LoVo (cell line): ENCODE data around the gene NKAIN4.

Source experiments
- DNase-seq: peaks from one replicate; pipeline ENCODE4 v3.0.0-alpha.2; 2016; ENCODE audit warnings: low spot score

Gene NKAIN4

GRCh38 chr20:63273635-63274380 lies 19.5 kb upstream of the NKAIN4 start:
- DNase-seq, result peak; percentile 42

GRCh38 chr20:63273059-63273579 lies 18.9 kb upstream of the NKAIN4 start:
- no peak for DNase-seq

GRCh38 chr20:63272105-63273058 lies 18.1 kb upstream of the NKAIN4 start, which contains the start of gene ARFGAP1:
Gene ARFGAP1 (plus strand): TSS chr20:63272813. CDS start chr20:63275581, 2,768 bp downstream.
- peak; percentile 88 for DNase-seq

GRCh38 chr20:63270606-63271325 lies 16.5 kb upstream of the NKAIN4 start:
- DNase-seq, result no peak

- no peak for DNase-seq
Observed at GRCh38 chr20:63269724-63270123, 15.5 kb upstream of the NKAIN4 start.

- DNase-seq, result no peak
Observed at GRCh38 chr20:63268671-63269439, 14.6 kb upstream of the NKAIN4 start.

- DNase-seq, result no peak
Observed at GRCh38 chr20:63268256-63268655, 14.0 kb upstream of the NKAIN4 start.

- DNase-seq, result no peak
Observed at GRCh38 chr20:63267691-63268090, 13.4 kb upstream of the NKAIN4 start.

GRCh38 chr20:63265891-63266515 lies 11.7 kb upstream of the NKAIN4 start:
- no peak for DNase-seq

GRCh38 chr20:63264519-63264918 lies 10.3 kb upstream of the NKAIN4 start:
- no peak for DNase-seq

- no peak for DNase-seq
Observed at GRCh38 chr20:63264000-63264399, 9.7 kb upstream of the NKAIN4 start.

GRCh38 chr20:63262836-63263235 lies 8.6 kb upstream of the NKAIN4 start:
- no peak for DNase-seq

- DNase-seq, result no peak
Observed at GRCh38 chr20:63261795-63262528, 7.7 kb upstream of the NKAIN4 start.

GRCh38 chr20:63261060-63261794 lies 7.0 kb upstream of the NKAIN4 start:
- DNase-seq, result no peak

GRCh38 chr20:63260521-63260920 lies 6.3 kb upstream of the NKAIN4 start:
- no peak for DNase-seq

GRCh38 chr20:63259734-63260460 lies 5.6 kb upstream of the NKAIN4 start:
- DNase-seq, result no peak

GRCh38 chr20:63258781-63259180 lies 4.5 kb upstream of the NKAIN4 start:
- DNase-seq, result no peak

GRCh38 chr20:63257629-63258028 lies 3.4 kb upstream of the NKAIN4 start:
- no peak for DNase-seq

GRCh38 chr20:63256954-63257353 lies 2.7 kb upstream of the NKAIN4 start:
- no peak for DNase-seq
